ENCODE data around the gene HDAC4.

DNA sequence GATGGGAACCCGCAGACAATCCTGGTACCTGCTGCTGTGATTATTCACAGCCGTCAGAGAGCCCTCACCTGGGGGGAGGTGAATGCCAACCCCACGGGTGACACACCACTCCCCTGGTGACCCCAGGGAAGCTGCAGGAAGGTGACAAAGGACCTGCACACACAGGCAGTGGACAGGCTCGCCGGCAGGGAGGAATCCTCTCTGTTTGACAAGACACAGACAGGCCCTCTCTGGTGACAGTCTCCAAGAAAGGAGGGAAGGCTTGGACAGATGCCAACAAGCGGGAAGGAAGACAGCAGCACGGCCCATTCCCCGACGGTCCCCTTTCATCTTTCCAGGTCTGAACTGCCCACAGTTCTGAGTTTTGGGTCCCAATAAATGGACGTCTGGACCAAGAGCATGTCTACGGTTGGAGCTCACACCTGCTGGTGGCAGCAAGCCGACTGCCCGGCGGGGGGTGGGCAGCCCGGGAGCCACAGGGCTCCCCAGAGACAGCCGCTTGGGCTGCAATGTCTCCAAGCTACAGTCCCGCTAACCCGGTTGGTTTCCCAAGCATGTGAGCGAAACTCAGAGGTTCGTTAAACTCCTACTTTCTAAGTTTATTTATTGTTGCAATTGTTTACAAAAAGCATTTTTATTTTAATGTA lies 31.8 kb downstream of the HDAC4 start:
- no peak for TF ChIP-seq POLR2A (IDR thresholded peaks at IDR 0.05; ENCODE audit: borderline replicate concordance, extremely low read depth, insufficient read depth, insufficient read length)
- no peak for TF ChIP-seq SIN3A (IDR thresholded peaks at IDR 0.05; ENCODE audit: low read depth)
- TF ChIP-seq CTCF (IDR thresholded peaks at IDR 0.05 in 2 of 3, conservative IDR thresholded peaks at IDR 0.05 in 1 of 3; ENCODE audit: borderline replicate concordance in 1 of 3, insufficient read depth in 1 of 3, low read depth in 2 of 3, low read length in 2 of 3), result no peak
- TF ChIP-seq EZH2 (IDR thresholded peaks at IDR 0.05), result no peak
- TF ChIP-seq, protein P1, sequence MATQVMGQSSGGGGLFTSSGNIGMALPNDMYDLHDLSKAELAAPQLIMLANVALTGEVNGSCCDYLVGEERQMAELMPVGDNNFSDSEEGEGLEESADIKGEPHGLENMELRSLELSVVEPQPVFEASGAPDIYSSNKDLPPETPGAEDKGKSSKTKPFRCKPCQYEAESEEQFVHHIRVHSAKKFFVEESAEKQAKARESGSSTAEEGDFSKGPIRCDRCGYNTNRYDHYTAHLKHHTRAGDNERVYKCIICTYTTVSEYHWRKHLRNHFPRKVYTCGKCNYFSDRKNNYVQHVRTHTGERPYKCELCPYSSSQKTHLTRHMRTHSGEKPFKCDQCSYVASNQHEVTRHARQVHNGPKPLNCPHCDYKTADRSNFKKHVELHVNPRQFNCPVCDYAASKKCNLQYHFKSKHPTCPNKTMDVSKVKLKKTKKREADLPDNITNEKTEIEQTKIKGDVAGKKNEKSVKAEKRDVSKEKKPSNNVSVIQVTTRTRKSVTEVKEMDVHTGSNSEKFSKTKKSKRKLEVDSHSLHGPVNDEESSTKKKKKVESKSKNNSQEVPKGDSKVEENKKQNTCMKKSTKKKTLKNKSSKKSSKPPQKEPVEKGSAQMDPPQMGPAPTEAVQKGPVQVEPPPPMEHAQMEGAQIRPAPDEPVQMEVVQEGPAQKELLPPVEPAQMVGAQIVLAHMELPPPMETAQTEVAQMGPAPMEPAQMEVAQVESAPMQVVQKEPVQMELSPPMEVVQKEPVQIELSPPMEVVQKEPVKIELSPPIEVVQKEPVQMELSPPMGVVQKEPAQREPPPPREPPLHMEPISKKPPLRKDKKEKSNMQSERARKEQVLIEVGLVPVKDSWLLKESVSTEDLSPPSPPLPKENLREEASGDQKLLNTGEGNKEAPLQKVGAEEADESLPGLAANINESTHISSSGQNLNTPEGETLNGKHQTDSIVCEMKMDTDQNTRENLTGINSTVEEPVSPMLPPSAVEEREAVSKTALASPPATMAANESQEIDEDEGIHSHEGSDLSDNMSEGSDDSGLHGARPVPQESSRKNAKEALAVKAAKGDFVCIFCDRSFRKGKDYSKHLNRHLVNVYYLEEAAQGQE (IDR thresholded peaks at IDR 0.05; ENCODE audit: low read depth), result no peak
- no peak for TF ChIP-seq EGR1 (IDR thresholded peaks at IDR 0.05; ENCODE audit: low read depth)
- no peak for TF ChIP-seq RAD21 (IDR thresholded peaks at IDR 0.05; ENCODE audit: low read depth)
- TF ChIP-seq POLR2AphosphoS5 (IDR thresholded peaks at IDR 0.05; ENCODE audit: low read depth, low read length), result no peak
- TF ChIP-seq JUND (IDR thresholded peaks at IDR 0.05), result no peak
- TF ChIP-seq ZFX (IDR thresholded peaks at IDR 0.05), result no peak
- TF ChIP-seq, protein P2, sequence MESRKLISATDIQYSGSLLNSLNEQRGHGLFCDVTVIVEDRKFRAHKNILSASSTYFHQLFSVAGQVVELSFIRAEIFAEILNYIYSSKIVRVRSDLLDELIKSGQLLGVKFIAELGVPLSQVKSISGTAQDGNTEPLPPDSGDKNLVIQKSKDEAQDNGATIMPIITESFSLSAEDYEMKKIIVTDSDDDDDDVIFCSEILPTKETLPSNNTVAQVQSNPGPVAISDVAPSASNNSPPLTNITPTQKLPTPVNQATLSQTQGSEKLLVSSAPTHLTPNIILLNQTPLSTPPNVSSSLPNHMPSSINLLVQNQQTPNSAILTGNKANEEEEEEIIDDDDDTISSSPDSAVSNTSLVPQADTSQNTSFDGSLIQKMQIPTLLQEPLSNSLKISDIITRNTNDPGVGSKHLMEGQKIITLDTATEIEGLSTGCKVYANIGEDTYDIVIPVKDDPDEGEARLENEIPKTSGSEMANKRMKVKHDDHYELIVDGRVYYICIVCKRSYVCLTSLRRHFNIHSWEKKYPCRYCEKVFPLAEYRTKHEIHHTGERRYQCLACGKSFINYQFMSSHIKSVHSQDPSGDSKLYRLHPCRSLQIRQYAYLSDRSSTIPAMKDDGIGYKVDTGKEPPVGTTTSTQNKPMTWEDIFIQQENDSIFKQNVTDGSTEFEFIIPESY (IDR thresholded peaks at IDR 0.05; ENCODE audit: extremely low read depth, insufficient replicate concordance, low read length), result no peak
